SK-MEL-5 (cell line): ENCODE results near the gene AP3S1. TPM values are rescaled to one million over a fixed set of nuclear protein-coding genes. Genes with fewer than 3 reads are reported as not detected.

Experiments
- DNase-seq: peaks from one replicate; pipeline ENCODE4 v3.0.0-alpha.2; 2016; ENCODE audit warnings: low read depth, low spot score
- in situ Hi-C: cut with HindIII; loops from 2 replicates; pipeline ENCODE4 v1.10.0; 2016; ENCODE audit warnings: low sequenced_read_pairs, high pct_unique_total_duplicates, low pct_unique_long_range_greater_than_20kb
- total RNA-seq: library from RNA; depleted of rRNA; stranded (reverse); fragments of >200 nt; shearing (Covaris generic); gene quantifications from 2 replicates; pipeline ENCODE4 v1.2.3, GENCODE V29; 2014; rRNA removed

Gene AP3S1
- total RNA-seq, 1 experiment from 2014 or later: 96.5 TPM

DNA sequence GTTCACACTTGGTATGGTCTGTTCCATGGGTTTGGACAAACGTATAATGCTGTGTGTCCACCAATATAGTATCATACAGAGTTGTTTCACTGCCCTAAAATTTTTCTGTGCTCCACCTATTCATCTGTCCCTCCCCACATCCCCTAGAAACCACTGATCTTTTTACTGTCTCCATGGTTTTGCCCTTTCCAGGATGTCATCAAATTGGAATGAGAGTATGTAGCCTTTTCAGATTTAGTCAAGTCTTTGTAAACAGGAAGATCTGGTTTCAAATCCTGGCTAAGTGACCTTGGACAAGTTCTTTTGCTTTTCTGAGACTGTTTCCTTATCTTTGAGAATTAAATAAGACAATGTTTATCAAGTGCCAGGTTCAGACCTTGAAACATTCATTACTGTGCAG, 107.4 kb downstream of the AP3S1 start:
- in situ Hi-C loops: no loop called here
- no peak for DNase-seq

DNA sequence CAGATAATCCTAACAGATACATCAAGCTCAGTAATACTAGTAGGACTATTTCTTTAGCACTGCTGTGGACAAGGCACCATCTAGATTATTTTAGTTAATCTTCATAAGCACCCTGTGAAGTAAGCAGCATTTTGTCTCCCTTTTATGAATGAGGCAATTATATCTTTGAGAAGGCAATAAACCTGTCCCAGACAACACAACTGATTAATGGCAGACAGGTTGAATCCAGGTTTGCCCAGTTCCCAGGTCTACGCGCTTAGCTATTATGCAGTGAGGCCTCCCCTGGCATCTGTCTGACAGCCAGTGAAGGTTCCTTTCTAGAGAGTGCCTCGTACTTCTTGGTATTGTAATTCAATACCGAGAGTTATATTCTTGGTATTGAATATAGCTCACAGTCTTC, 110.9 kb downstream of the AP3S1 start:
- no peak for DNase-seq
- in situ Hi-C loops: no loop called here

DNA sequence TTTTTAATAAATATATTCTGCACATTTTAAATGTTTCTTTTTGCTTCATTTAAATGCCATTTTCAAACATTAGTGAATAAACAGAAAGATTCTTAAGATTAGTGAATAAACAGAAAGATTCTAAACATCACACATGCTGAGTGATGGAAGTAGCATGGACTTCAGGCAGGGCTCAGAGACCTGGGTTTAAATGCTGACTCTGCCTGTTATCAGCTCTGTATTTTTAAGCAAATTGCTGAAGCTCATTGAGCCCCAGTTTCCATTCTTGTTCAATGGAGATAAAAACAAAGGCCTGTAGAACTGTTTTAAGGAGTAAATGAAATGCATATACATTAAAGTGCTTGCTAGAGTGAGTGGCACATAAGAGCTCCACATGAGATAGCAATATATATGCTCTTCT, 112.4 kb downstream of the AP3S1 start:
- in situ Hi-C loops: no loop called here

DNA sequence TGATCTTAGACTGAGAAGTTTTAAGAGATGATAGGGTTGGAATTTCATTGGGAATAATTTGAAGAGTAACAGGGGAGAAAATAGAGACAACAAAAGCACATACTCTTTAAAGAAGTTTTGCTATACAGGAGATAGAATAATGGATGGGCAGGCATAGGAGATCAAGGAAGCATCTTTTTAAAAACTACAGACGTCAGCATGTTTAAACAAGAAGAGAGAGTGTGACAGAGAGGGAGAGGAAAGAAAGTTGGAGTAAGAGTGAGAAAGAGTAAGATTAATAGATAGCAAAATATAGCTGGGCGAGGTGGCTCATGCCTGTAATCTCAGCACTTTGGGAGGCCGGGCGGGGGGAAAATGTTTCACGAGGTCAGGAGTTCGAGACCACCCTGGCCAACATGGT, 115.2 kb downstream of the AP3S1 start:
- no peak for DNase-seq
- in situ Hi-C loops: no loop called here

More for the DNA sequence above, 112.4 kb downstream of the AP3S1 start:
- no peak for DNase-seq

DNA sequence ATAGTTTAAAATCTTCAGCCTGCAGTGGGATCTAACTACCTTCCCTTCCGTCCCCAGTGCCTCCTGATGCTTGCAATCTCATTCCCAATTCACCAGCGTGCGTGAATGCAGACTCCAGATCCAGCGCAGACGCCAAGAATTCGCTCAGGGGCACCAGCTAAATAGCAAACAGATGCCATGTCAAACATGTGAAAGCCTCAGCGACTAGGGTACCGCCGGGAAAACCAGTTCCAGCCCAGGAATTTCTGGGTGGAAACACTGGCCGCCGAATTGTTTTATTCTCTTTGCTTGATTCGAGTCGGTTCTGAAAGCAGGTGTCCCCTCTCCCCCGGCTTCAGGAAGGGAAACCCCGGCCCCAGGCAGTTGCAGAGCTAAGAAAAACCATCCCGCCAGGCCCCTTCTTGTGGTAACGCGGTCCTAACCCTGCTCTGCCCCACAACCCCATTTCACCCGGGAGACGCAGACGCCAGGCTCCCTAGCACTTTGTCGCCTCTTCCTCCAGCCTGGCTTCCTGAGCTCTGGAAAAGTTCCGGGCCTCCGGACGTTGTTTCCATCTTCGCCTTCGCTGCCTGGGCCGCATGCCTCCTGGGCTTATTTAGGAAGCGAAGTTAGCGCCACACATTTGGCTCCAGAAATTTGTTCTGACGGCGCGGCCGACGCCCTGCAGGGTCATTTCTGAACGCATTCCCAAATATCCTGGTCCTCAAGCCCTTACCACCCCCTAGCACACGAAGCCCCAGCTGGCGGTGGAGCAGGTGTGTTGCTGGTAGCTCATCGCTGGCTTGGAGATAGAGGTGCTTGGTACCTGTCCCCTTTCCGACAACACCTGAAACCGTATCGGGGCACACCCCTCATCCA, 119.9 kb downstream of the AP3S1 start:
- no peak for DNase-seq

DNA sequence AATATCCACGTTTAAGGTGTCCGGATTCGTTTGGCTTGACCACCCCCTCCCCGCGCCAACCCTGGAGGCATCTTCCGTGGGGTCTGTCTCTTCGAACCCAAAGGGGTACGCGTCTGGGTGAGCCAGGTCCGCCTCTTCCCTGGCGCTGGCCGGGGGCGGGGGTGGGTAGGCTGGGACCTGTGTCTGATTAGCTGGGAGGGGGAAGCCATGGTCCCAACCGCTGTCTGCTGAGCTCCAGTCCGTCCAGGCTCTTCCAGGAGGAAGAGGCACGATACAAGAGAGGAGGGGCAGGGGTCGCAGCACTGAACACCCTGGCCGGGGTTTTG, 120.5 kb downstream of the AP3S1 start, which contains the start of gene LVRN:
Gene LVRN, plus strand, starts transcription at position 237 of the 326 bp plus-strand sequence. CDS start 143 bp downstream, outside the sequence.
- in situ Hi-C loops: no loop called here
- no peak for DNase-seq

More for the DNA sequence above, 119.9 kb downstream of the AP3S1 start:
- in situ Hi-C loops: no loop called here

DNA sequence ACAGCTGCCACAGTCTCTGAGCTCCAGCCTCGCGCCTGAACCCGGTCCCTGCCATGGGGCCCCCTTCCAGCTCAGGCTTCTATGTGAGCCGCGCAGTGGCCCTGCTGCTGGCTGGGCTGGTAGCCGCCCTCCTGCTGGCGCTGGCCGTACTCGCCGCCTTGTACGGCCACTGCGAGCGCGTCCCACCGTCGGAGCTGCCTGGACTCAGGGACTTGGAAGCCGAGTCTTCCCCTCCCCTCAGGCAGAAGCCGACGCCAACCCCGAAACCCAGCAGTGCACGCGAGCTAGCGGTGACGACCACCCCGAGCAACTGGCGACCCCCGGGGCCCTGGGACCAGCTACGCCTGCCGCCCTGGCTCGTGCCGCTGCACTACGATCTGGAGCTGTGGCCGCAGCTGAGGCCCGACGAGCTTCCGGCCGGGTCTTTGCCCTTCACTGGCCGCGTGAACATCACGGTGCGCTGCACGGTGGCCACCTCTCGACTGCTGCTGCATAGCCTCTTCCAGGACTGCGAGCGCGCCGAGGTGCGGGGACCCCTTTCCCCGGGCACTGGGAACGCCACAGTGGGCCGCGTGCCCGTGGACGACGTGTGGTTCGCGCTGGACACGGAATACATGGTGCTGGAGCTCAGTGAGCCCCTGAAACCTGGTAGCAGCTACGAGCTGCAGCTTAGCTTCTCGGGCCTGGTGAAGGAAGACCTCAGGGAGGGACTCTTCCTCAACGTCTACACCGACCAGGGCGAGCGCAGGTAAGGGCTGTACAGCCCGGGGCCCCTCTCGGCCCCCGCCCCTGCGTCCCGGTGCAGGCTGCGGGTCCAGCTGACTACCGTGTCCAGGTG, 121.0 kb downstream of the AP3S1 start:
- no peak for DNase-seq
- in situ Hi-C loops: no loop called here

DNA sequence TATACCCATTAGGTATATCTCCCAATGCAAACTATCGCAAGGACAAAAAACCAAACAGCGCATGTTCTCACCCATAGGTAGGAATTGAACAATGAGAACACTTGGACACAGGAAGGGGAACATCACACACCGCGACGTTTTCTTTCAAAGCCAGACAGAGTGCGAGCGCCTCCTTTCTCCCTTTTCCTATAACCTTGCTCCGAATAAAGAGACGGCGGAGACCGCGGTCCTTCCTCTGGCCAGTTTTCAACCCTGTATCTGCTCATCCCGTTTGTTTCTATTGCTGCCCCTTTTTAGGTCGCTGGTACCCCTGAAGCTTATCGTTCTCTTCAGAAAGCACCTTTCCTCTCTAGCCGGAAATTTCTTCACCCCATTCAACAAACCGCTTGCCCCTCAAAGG, 121.8 kb downstream of the AP3S1 start:
- in situ Hi-C loops: no loop called here
- no peak for DNase-seq

Other genes with a start within 250 kb of the AP3S1 start
- 0.08 TPM in 1 of 2 replicates, not detected in the other for gene TICAM2, start 239.5 kb upstream of the AP3S1 start, total RNA-seq
- gene TMED7, start 215.9 kb upstream of the AP3S1 start, total RNA-seq: 101 and 105 TPM in 2 replicates
- gene CDO1, start 25.3 kb upstream of the AP3S1 start, total RNA-seq: 0.42 and 1.1 TPM in 2 replicates
- 52.0 and 65.1 TPM in 2 replicates for gene ATG12, start 370 bp upstream of the AP3S1 start, total RNA-seq
- 0.16 TPM in 1 of 2 replicates, not detected in the other for gene LVRN, start 120.5 kb downstream of the AP3S1 start, total RNA-seq
- gene ARL14EPL, start 190.5 kb downstream of the AP3S1 start, total RNA-seq: not detected in 2 replicates
- gene COMMD10, start 243.1 kb downstream of the AP3S1 start, total RNA-seq: 75.0 and 78.3 TPM in 2 replicates